OCI-LY7 (cell line): ENCODE measurements around the gene ANKH. TPM values are rescaled to one million over a fixed set of nuclear protein-coding genes. Genes with fewer than 3 reads are reported as not detected.

Experiments used
- BruUV-seq: library from RNA; stranded (reverse); fragments of 400-500 nt; replicated peaks from 2 replicates; lab custom pipeline; 2021; lab: Mats Ljungman, UMichigan
- CTCF ChIA-PET: fragments of 300-600 bp; sonication (Branson Sonifier 250); formaldehyde crosslinking; loops from one replicate; lab custom pipeline; 2022; ENCODE audit warnings: antibody characterized with exemption; ENCODE audit not compliant: unreplicated experiment; lab: Charles Lee
- POLR2A ChIA-PET: fragments of 300-600 bp; sonication (Branson Sonifier 250); formaldehyde crosslinking; loops from one replicate; lab custom pipeline; 2022; ENCODE audit warnings: antibody characterized with exemption; lab: Charles Lee
- DNase-seq: peaks from one replicate; pipeline ENCODE4 v3.0.0-alpha.2; 2015; ENCODE audit warnings: low spot score
- H2AFZ ChIP-seq: fragments of 200-600 bp; sonication (generic), shearing (Covaris generic); 2 replicates; pipeline ENCODE4 v1.6.1; 2014; ENCODE audit warnings: mild to moderate bottlenecking, antibody characterized with exemption, low read length, moderate library complexity
- H3K27ac ChIP-seq: fragments of 200-600 bp; sonication (generic); 2 replicates; pipeline ENCODE4 v1.5.1; 2014; ENCODE audit warnings: mixed run types, low read depth, mild to moderate bottlenecking, moderate library complexity, low read length, inconsistent platforms; ENCODE audit not compliant: poor library complexity, severe bottlenecking
- H3K36me3 ChIP-seq: fragments of 200-600 bp; sonication (generic); 2 replicates; pipeline ENCODE4 v1.6.1; 2014; ENCODE audit warnings: mild to moderate bottlenecking, antibody characterized with exemption, low read length, moderate library complexity, mixed read lengths; ENCODE audit not compliant: insufficient read depth
- H3K4me1 ChIP-seq: fragments of 200-600 bp; sonication (generic); 2 replicates; pipeline ENCODE4 v1.5.1; 2014; ENCODE audit warnings: mild to moderate bottlenecking, low read length; ENCODE audit not compliant: insufficient read depth, poor library complexity, severe bottlenecking
- H3K4me2 ChIP-seq: fragments of 200-600 bp; sonication (generic); 2 replicates; pipeline ENCODE4 v1.6.1; 2014; ENCODE audit warnings: mild to moderate bottlenecking, low read length
- H3K4me3 ChIP-seq: fragments of 200-600 bp; sonication (generic); 2 replicates; pipeline ENCODE4 v1.5.1; 2014; ENCODE audit warnings: mild to moderate bottlenecking, low read depth, low read length; ENCODE audit not compliant: poor library complexity, severe bottlenecking
- H3K79me2 ChIP-seq: fragments of 200-600 bp; sonication (generic); 2 replicates; pipeline ENCODE4 v1.6.1; 2016; ENCODE audit warnings: low read depth, mild to moderate bottlenecking, low read length, moderate library complexity, mixed read lengths; ENCODE audit not compliant: insufficient read depth
- H3K9me2 ChIP-seq: fragments of 200-600 bp; sonication (generic); 2 replicates; pipeline ENCODE4 v1.6.1; 2016; ENCODE audit warnings: mild to moderate bottlenecking, low read length, mixed read lengths; ENCODE audit not compliant: insufficient read depth
- H3K9me3 ChIP-seq: fragments of 200-600 bp; sonication (generic); 2 replicates; pipeline ENCODE4 v1.6.1; 2014; ENCODE audit warnings: mild to moderate bottlenecking, mixed run types, low read length, mixed read lengths
- H4K20me1 ChIP-seq: fragments of 200-600 bp; sonication (generic); 2 replicates; pipeline ENCODE4 v1.6.1; 2014; ENCODE audit warnings: mild to moderate bottlenecking, antibody characterized with exemption, low read length, moderate library complexity, mixed read lengths; ENCODE audit not compliant: insufficient read depth
- EZH2phosphoT487 ChIP-seq: fragments of 200-600 bp; sonication (generic); IDR thresholded peaks from 2 replicates; pipeline ENCODE4 v1.6.1; 2018; ENCODE audit warnings: low read depth, borderline replicate concordance, mild to moderate bottlenecking, mixed run types, antibody characterized with exemption, low read length, moderate library complexity, mixed read lengths
- intact Hi-C: fragments of 100-400 bp; cut with micrococcal nuclease; formaldehyde crosslinking; loops from one replicate; pipeline ENCODE4 v1.10.0; 2022; ENCODE audit not compliant: unreplicated experiment
- total RNA-seq, 2 experiments: library from RNA; depleted of rRNA in 1 of 2; stranded (reverse); fragments of >200 nt in 1 of 2; shearing (Covaris generic) in 1 of 2; gene quantifications; 2 replicates each; pipeline ENCODE4 v1.2.3, GENCODE V29; 2014 to 2022
- TF ChIP-seq, protein P1 (sequence below): fragments of 200-600 bp; sonication (generic); conservative IDR thresholded peaks from 2 replicates; pipeline ENCODE4 v1.5.1; 2014; ENCODE audit warnings: mild to moderate bottlenecking, antibody characterized with exemption, low read length, moderate library complexity, mixed read lengths

ANKH gene
- total RNA-seq, 2 experiments from 2014 or later = 23.1 to 80.4 TPM

DNA sequence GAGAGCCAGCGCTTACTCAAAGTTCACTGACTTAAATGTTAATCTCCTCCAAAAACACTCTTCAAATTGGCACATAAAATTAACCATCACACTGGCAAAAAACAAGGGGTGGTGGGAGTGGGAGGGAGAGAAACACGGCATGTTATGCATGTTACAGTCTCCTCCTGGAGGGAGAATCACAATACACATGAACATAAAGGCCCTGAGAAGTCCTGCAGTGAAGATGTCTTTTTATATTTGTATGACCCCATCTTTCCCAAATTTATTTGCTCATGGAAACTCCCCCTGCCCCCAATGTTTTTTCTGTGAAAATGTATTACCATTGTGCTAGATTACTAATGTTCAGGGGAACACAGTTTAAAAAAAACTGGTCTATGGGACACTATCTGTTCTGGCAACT is 37.8 kb upstream of the ANKH start:
- intact Hi-C loops = no loop called here
- CTCF ChIA-PET = no interaction called here
- Histone ChIP-seq H3K27ac (no peak overlapping the region), H3K9me2 (no peaks in the 10 kb centered on the region), H3K9me3 (no peaks in the 10 kb centered on the region), H3K4me3 (no peak overlapping the region), H2AFZ (no peak overlapping the region), H3K4me1 (peaks cover 2% of the 10 kb centered on the region), H3K36me3 (no peaks in the 10 kb centered on the region), H3K4me2 (no peak overlapping the region), H3K79me2 (no peaks in the 10 kb centered on the region), H4K20me1 (no peaks in the 10 kb centered on the region)
- DNase-seq = no peak
- no TSS peak for BruUV-seq
- TF ChIP-seq, protein P1, sequence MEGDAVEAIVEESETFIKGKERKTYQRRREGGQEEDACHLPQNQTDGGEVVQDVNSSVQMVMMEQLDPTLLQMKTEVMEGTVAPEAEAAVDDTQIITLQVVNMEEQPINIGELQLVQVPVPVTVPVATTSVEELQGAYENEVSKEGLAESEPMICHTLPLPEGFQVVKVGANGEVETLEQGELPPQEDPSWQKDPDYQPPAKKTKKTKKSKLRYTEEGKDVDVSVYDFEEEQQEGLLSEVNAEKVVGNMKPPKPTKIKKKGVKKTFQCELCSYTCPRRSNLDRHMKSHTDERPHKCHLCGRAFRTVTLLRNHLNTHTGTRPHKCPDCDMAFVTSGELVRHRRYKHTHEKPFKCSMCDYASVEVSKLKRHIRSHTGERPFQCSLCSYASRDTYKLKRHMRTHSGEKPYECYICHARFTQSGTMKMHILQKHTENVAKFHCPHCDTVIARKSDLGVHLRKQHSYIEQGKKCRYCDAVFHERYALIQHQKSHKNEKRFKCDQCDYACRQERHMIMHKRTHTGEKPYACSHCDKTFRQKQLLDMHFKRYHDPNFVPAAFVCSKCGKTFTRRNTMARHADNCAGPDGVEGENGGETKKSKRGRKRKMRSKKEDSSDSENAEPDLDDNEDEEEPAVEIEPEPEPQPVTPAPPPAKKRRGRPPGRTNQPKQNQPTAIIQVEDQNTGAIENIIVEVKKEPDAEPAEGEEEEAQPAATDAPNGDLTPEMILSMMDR = no peak
- no peak for TF ChIP-seq EZH2phosphoT487
- POLR2A ChIA-PET = no interaction called here

DNA sequence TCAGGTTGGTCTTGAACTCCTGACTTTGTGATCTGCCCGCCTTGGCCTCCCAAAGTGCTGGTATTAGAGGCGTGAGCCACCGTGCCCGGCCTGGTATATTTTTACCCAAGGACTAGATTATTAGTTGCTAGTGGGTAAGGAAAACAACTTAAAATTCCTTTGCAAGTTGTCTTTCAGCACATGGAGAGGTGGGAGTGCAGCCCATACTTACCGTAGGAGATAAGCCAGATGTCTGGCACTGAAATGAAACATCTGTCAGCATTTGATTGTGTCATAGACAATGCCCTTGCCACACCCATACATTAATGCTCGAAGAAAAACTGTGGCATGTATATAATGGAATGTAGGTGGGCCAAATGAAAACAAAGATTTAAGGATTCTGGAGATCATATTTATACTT is 36.6 kb upstream of the ANKH start:
- TF ChIP-seq, protein P1 = no peak
- no peak for TF ChIP-seq EZH2phosphoT487
- Histone ChIP-seq H3K9me3 (no peaks in the 10 kb centered on the region), H3K4me3 (no peak overlapping the region), H3K27ac (no peak overlapping the region), H3K9me2 (no peaks in the 10 kb centered on the region), H3K4me2 (no peak overlapping the region), H2AFZ (no peak overlapping the region), H3K36me3 (no peaks in the 10 kb centered on the region), H3K4me1 (peaks cover 4% of the 10 kb centered on the region), H4K20me1 (no peaks in the 10 kb centered on the region), H3K79me2 (no peaks in the 10 kb centered on the region)
- CTCF ChIA-PET = no interaction called here
- POLR2A ChIA-PET = no interaction called here
- intact Hi-C loops = no loop called here
- BruUV-seq = no TSS peak
- DNase-seq = no peak

DNA sequence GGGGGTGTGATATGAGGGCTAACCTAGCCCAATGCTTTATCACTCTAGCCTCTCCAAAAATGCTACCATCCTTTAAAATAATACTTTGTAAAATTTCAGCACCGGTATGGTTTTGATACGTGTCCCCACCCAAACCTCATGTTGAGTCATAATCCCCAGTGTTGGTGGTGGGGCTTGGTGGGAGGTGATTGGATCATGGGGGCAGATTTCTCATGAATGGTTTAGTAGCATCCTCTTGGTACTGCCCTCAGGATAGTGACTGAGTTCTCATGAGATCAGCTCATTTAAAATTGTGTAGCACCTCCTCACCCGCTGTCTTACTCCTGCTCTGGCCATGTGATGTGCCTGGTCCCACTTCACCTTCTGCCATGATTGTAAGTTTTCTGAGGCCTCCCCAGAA is 35.0 kb upstream of the ANKH start:
- Histone ChIP-seq H3K9me3 (no peaks in the 10 kb centered on the region), H3K4me2 (no peak overlapping the region), H3K27ac (no peak overlapping the region), H4K20me1 (no peaks in the 10 kb centered on the region), H3K79me2 (no peaks in the 10 kb centered on the region), H3K36me3 (no peaks in the 10 kb centered on the region), H3K4me1 (peaks cover 4% of the 10 kb centered on the region), H2AFZ (no peak overlapping the region), H3K9me2 (no peaks in the 10 kb centered on the region), H3K4me3 (no peak overlapping the region)
- intact Hi-C loops = no loop called here
- TF ChIP-seq, protein P1 = no peak
- TF ChIP-seq EZH2phosphoT487 = no peak
- no TSS peak for BruUV-seq
- ChIA-PET POLR2A (interaction anchor here (1.3 kb wide), 1 partner anchor 8 kb away, joined by 3 read pairs; no protein-coding TSS in a partner anchor), CTCF (no interaction called here)
- DNase-seq = no peak
